ENCODE results near the gene CYTH1. TPM values are rescaled to one million over a fixed set of nuclear protein-coding genes. Genes with fewer than 3 reads are reported as not detected.

CYTH1 gene
- total and polyA plus RNA-seq, 8 donors = 18.3 to 34.4 (median 23.5) TPM

GRCh38 chr17:78745407-78746088 is 36.5 kb downstream of the CYTH1 start:
- no peaks in the 10 kb centered on the region for H3K27me3 ChIP-seq
- H3K4me3 ChIP-seq = no peak overlapping the region
- TF ChIP-seq, protein P1, sequence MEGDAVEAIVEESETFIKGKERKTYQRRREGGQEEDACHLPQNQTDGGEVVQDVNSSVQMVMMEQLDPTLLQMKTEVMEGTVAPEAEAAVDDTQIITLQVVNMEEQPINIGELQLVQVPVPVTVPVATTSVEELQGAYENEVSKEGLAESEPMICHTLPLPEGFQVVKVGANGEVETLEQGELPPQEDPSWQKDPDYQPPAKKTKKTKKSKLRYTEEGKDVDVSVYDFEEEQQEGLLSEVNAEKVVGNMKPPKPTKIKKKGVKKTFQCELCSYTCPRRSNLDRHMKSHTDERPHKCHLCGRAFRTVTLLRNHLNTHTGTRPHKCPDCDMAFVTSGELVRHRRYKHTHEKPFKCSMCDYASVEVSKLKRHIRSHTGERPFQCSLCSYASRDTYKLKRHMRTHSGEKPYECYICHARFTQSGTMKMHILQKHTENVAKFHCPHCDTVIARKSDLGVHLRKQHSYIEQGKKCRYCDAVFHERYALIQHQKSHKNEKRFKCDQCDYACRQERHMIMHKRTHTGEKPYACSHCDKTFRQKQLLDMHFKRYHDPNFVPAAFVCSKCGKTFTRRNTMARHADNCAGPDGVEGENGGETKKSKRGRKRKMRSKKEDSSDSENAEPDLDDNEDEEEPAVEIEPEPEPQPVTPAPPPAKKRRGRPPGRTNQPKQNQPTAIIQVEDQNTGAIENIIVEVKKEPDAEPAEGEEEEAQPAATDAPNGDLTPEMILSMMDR (IDR thresholded peaks at IDR 0.05) = peak; percentile 17 to 57 (median 37)
- intact Hi-C loops (cut with DNase I) = no loop called here
- H3K36me3 ChIP-seq = no peaks in the 10 kb centered on the region
- DNase-seq (peak in 1 of 6 donors; percentile 35), FAIRE-seq (no peak), ATAC-seq (peak in 3 of 4 donors; percentile 19 to 35 (median 31))
- 40 to 51% methylated on average over 12 of the region's 12 CpGs for WGBS, 2 donors
- H3K4me1 ChIP-seq = peaks cover 0 to 49% (median 23%) of the 10 kb centered on the region in 3 donors
- no peaks in the 10 kb centered on the region for H3K9me3 ChIP-seq
- no peak overlapping the region for H3K27ac ChIP-seq

GRCh38 chr17:78742901-78743300 is 39.2 kb downstream of the CYTH1 start:
- H3K27me3 ChIP-seq = no peaks in the 10 kb centered on the region
- TF ChIP-seq, protein P1 (IDR thresholded peaks at IDR 0.05) = no peak
- no peaks in the 10 kb centered on the region for H3K36me3 ChIP-seq
- FAIRE-seq (no peak), ATAC-seq (no peak), DNase-seq (no peak)
- no peak overlapping the region for H3K4me3 ChIP-seq
- WGBS, 2 donors = 98 to 99% methylated on average over 5 of the region's 5 CpGs
- intact Hi-C loops (cut with DNase I) = no loop called here
- no peak overlapping the region for H3K27ac ChIP-seq
- no peaks in the 10 kb centered on the region for H3K9me3 ChIP-seq
- H3K4me1 ChIP-seq = peaks cover 0 to 35% (median 7%) of the 10 kb centered on the region in 3 donors

GRCh38 chr17:78741644-78742284 is 40.3 kb downstream of the CYTH1 start:
- Histone ChIP-seq H3K27me3 (no peaks in the 10 kb centered on the region), H3K27ac (no peak overlapping the region), H3K4me3 (no peak overlapping the region), H3K36me3 (no peaks in the 10 kb centered on the region), H3K4me1 (peaks cover 0 to 32% (median 8%) of the 10 kb centered on the region in 3 donors), H3K9me3 (no peaks in the 10 kb centered on the region)
- no peak for FAIRE-seq
- no peak for ATAC-seq
- TF ChIP-seq, protein P1 (IDR thresholded peaks at IDR 0.05) = no peak
- 91 to 92% methylated on average over 5 of the region's 5 CpGs for WGBS, 2 donors
- no peak for DNase-seq
- intact Hi-C loops (cut with DNase I) = no loop called here

DNA sequence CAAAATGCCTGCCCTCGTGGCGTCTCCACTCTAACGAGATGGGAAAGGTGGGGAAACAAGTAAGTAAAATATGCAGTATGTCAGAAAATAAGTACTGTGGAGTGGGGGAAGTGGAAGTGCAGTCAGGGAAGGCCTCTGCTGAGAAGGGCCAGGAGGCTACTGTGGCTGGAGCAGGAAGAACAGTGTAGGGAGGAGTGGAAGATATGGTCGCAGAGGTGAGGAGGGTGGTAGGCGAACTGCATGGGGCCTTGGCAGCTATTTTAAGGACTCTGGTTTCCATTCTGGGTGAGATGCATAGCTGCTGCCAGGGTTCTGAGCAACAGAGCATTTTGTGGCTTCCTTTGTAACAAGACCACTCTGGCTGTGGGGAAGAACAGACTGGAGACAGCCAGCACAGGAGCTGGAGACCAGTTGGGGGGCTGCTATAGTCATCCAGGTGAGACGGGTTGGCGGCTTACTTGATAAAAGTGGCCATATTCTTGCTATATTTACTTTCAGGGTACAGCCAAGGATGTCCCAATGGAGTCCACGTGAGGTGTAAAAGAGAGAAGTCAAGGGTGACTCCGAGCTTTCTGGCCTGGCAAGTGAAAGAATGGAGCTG is 42.6 kb downstream of the CYTH1 start:
- no peak overlapping the region for H3K4me3 ChIP-seq
- no peaks in the 10 kb centered on the region for H3K9me3 ChIP-seq
- TF ChIP-seq, protein P1 (IDR thresholded peaks at IDR 0.05) = no peak
- no peaks in the 10 kb centered on the region for H3K27me3 ChIP-seq
- no peaks in the 10 kb centered on the region for H3K36me3 ChIP-seq
- FAIRE-seq (no peak), DNase-seq (no peak), ATAC-seq (no peak)
- intact Hi-C loops (cut with DNase I) = no loop called here
- WGBS, 2 donors = 84 to 89% methylated on average over 9 of the region's 9 CpGs
- H3K27ac ChIP-seq = no peak overlapping the region
- peaks cover 0 to 25% (median 5%) of the 10 kb centered on the region in 3 donors for H3K4me1 ChIP-seq

Measured in pancreas (tissue), 10 donors.